ENCODE measurements around the gene PPEF2. TPM values are rescaled to one million over a fixed set of nuclear protein-coding genes. Genes with fewer than 3 reads are reported as not detected.
"Not testable (repeated sequence)": the region's sequence is repeated elsewhere in the genome, so short reads cannot be mapped to it uniquely, and the experiment has no call there.

Gene PPEF2
- total and polyA plus RNA-seq, 8 donors, result not detected

- Histone ChIP-seq H3K27me3 (no peaks in the 10 kb centered on the region), H3K27ac (peak overlapping the region; percentile 37 to 82 (median 66)), H3K4me1 (no peaks in the 10 kb centered on the region), H3K36me3 (no peaks in the 10 kb centered on the region), H3K9me3 (no peaks in the 10 kb centered on the region), H3K4me3 (peak overlapping the region; percentile 55 to 96 (median 78))
- FAIRE-seq (no peak), DNase-seq (peak; percentile 53 to 88 (median 70)), ATAC-seq (peak; percentile 72 to 90 (median 82))
- intact Hi-C loops (cut with DNase I), result no loop called here
- WGBS, 2 donors, result 0% methylated on average over 58 to 67 of the region's 67 CpGs
- no peak for TF ChIP-seq CTCF (IDR thresholded peaks at IDR 0.05)
Measured at GRCh38 chr4:75939890-75940691, 37.8 kb upstream of the PPEF2 start.

- intact Hi-C loops (cut with DNase I), result no loop called here
- H3K4me3 ChIP-seq, result no peak overlapping the region
- no peaks in the 10 kb centered on the region for H3K4me1 ChIP-seq
- no peaks in the 10 kb centered on the region for H3K27me3 ChIP-seq
- H3K36me3 ChIP-seq, result no peaks in the 10 kb centered on the region
- WGBS, 2 donors, result 76 to 89% methylated on average over 1 of the region's 1 CpG
- no peak overlapping the region for H3K27ac ChIP-seq
- DNase-seq (no peak), ATAC-seq (no peak), FAIRE-seq (no peak)
- H3K9me3 ChIP-seq, result no peaks in the 10 kb centered on the region
- no peak for TF ChIP-seq CTCF (IDR thresholded peaks at IDR 0.05)
Measured at GRCh38 chr4:75935628-75936027, 33.4 kb upstream of the PPEF2 start.

GRCh38 chr4:75930152-75930551, 27.9 kb upstream of the PPEF2 start:
- intact Hi-C loops (cut with DNase I), result no loop called here
- TF ChIP-seq CTCF (IDR thresholded peaks at IDR 0.05), result no peak
- no peaks in the 10 kb centered on the region for H3K27me3 ChIP-seq

GRCh38 chr4:75924916-75925315, 22.7 kb upstream of the PPEF2 start:
- WGBS, 2 donors, result 89 to 94% methylated on average over 11 of the region's 11 CpGs
- H3K4me1 ChIP-seq; ATAC-seq; H3K27ac ChIP-seq; H3K9me3 ChIP-seq; H3K27me3 ChIP-seq; intact Hi-C loops (cut with DNase I); DNase-seq; H3K36me3 ChIP-seq; H3K4me3 ChIP-seq; FAIRE-seq: not testable (repeated sequence)

More at GRCh38 chr4:75930152-75930551, 27.9 kb upstream of the PPEF2 start:
- DNase-seq (no peak), ATAC-seq (no peak), FAIRE-seq (no peak)
- H3K9me3 ChIP-seq, result no peaks in the 10 kb centered on the region
- H3K4me3 ChIP-seq, result no peak overlapping the region
- H3K4me1 ChIP-seq, result no peaks in the 10 kb centered on the region
- no peak overlapping the region for H3K27ac ChIP-seq
- 88 to 95% methylated on average over 3 of the region's 3 CpGs for WGBS, 2 donors
- H3K36me3 ChIP-seq, result no peaks in the 10 kb centered on the region

- Histone ChIP-seq H3K9me3 (no peaks in the 10 kb centered on the region), H3K27me3 (no peaks in the 10 kb centered on the region), H3K27ac (no peak overlapping the region), H3K36me3 (no peaks in the 10 kb centered on the region), H3K4me3 (no peak overlapping the region), H3K4me1 (no peaks in the 10 kb centered on the region)
- DNase-seq (no peak), ATAC-seq (no peak), FAIRE-seq (no peak)
- 74 to 75% methylated on average over 5 of the region's 5 CpGs for WGBS, 2 donors
- intact Hi-C loops (cut with DNase I), result no loop called here
- TF ChIP-seq CTCF (IDR thresholded peaks at IDR 0.05), result no peak
Measured at GRCh38 chr4:75924309-75924827, 22.1 kb upstream of the PPEF2 start.

Data from pancreas (tissue), 10 donors.